Heart left ventricle (tissue), 16 donors: ENCODE data around the gene INSR. TPM values are rescaled to one million over a fixed set of nuclear protein-coding genes. Genes with fewer than 3 reads are reported as not detected.

Experiments
- ATAC-seq, 4 donors: fragments of 200-7000 bp; cut with Tn5 transposase; one replicate each; pipeline ENCODE4 v1.9.1; 2020 to 2022; ENCODE audit warnings: moderate library complexity in 4 of 4, mild to moderate bottlenecking in 3 of 4, moderate number of reproducible peaks in 1 of 4
- DNase-seq, 5 donors: peaks; one replicate each; pipeline ENCODE4 v3.0.0-alpha.2; 2020
- H3K27ac ChIP-seq, 12 donors: fragments of 200-600 bp; sonication (generic) in 4 of 12; one replicate each; pipeline versions ENCODE4 v1.5.0 to v1.8.0; 2016 to 2022; ENCODE audit warnings: mild to moderate bottlenecking in 2 of 12
- H3K27me3 ChIP-seq, 9 donors: fragments of 200-600 bp; sonication (generic) in 2 of 9; one replicate each; pipeline versions ENCODE4 v1.5.1 to v1.8.0; 2016 to 2022; ENCODE audit warnings: mild to moderate bottlenecking in 3 of 9
- H3K36me3 ChIP-seq, 9 donors: fragments of 200-600 bp; sonication (generic) in 2 of 9; one replicate each; pipeline versions ENCODE4 v1.5.0 to v1.8.0; 2018 to 2022; ENCODE audit warnings: mild to moderate bottlenecking in 2 of 9
- H3K4me1 ChIP-seq, 12 donors: fragments of 200-600 bp; sonication (generic) in 4 of 12; one replicate each; pipeline versions ENCODE4 v1.5.0 to v1.8.0; 2016 to 2022; ENCODE audit warnings: mild to moderate bottlenecking in 3 of 12
- H3K4me3 ChIP-seq, 12 donors: fragments of 200-600 bp; sonication (generic) in 4 of 12; one replicate each; pipeline versions ENCODE4 v1.5.0 to v1.8.0; 2017 to 2022; ENCODE audit warnings: mild to moderate bottlenecking in 9 of 12, moderate library complexity in 4 of 12
- H3K9me3 ChIP-seq, 12 donors: fragments of 200-600 bp; sonication (generic) in 4 of 12; one replicate each; pipeline versions ENCODE4 v1.5.0 to v1.8.0; 2016 to 2022; ENCODE audit warnings: mild to moderate bottlenecking in 1 of 12
- POLR2A ChIP-seq, 2 donors: fragments of 450-650 bp; IDR thresholded peaks; one replicate each; pipeline ENCODE4 v1.6.1; 2017; ENCODE audit warnings: antibody characterized with exemption in 2 of 2, mild to moderate bottlenecking in 2 of 2, moderate library complexity in 2 of 2
- WGBS, 4 donors: extraction: QIAGEN DNeasy Blood & Tissue Kit in 2 of 4; methylation state at CpG; one replicate each; pipeline versions ENCODE4 v1.1.5 to v1.1.7; 2013 to 2018; 5-methylcytosine and 5-hydroxymethylcytosine counted together
- intact Hi-C, 10 donors: fragments of 100-400 bp; cut with DNase I; formaldehyde crosslinking; loops; one replicate each; pipeline versions ENCODE4 v1.11.1 to v1.14.2; 2022
- polyA plus RNA-seq, 2 donors: library from polyadenylated mRNA; stranded (reverse); fragments of 200-250 nt; gene quantifications; one replicate each; pipeline ENCODE4 v1.2.3, GENCODE V29; 2013
- total RNA-seq, 9 donors: library from RNA; depleted of rRNA in 2 of 9; stranded (reverse); fragments of >200 nt in 2 of 9; fragmentation: NEBNext Ultra II Directional in 3 of 9; extraction: Animal tissue kit (Norgen Biotek cat#: 25700) in 3 of 9; gene quantifications; one replicate each; pipeline versions ENCODE4 v1.1.0 to v1.2.4, GENCODE V29; 2016 to 2023
- TF ChIP-seq, protein P1 (sequence below), 12 donors: fragments of 200-600 bp; sonication (generic) in 4 of 12; IDR thresholded peaks; one replicate each; pipeline versions ENCODE4 v1.5.0 to v1.8.0; 2018 to 2022; ENCODE audit warnings: antibody characterized with exemption in 12 of 12, mild to moderate bottlenecking in 5 of 12
- donor health status: ischemic (EF 13 %, LVEDD 7.1; RV severe dilation, severe dysfunction).
- donor health status: healthy with polysubstance abuse.
- donor health status: DM: no; HTN: yes; CAD: no.
- donor health status: DM: no; HTN: no; CAD: no.
- donor health status: ischemic (EF 25% LVEDD 6.9; RV normal size, moderate dysfunction).
- donor health status: ischemic (EF 25% LVEDD 5.7; RV mildly dilated, moderate dysfunction).
- donor health status: healthy.
- donor health status: DM: yes; HTN: yes; CAD: no.
- donor health status: ischemic (EF 35%, LVEDD 5.7; RV mildly dilated, moderate dysfunction).
- donor health status: nonischemic (EF 11% LVEDD 7.7; RV severe dilation, severe dysfunction).
- donor health status: DM: yes; HTN: yes; CAD: no.
- donor health status: PGD.
- donor health status: ischemic (EF 29% LVEDD 5.4; RV normal size, mild dysfunction).
- donor health status: nonischemic (EF 23%, LVEDD 6.1; RV moderate dilation, normal function).

INSR gene
- total and polyA plus RNA-seq, 11 donors: 28.7 to 221 (median 98.8) TPM

DNA sequence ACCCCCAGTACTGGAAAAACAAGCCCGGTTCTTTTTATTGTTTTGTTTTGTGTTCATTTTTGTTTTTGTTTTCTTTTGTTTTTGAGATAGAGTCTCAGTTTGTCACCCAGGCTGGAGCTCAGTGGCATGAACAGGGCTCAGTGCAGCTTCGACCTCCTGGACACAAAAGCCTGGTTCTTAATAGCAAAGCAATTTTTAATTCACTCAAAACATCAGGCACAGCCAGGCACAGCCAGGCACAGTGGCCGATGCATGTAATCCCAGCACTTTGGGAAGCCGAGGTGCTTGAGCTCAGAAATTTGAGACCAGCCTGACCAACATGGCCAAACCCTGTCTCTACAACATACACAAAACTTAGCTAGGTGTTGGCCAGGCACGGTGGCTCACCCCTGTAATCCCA is 30.7 kb downstream of the INSR start:
- 64 to 74% (median 66%) methylated on average over 5 of the region's 5 CpGs for WGBS, 4 donors
- ATAC-seq (no peak), DNase-seq (no peak)
- TF ChIP-seq POLR2A (IDR thresholded peaks at IDR 0.05): no peak
- TF ChIP-seq, protein P1, sequence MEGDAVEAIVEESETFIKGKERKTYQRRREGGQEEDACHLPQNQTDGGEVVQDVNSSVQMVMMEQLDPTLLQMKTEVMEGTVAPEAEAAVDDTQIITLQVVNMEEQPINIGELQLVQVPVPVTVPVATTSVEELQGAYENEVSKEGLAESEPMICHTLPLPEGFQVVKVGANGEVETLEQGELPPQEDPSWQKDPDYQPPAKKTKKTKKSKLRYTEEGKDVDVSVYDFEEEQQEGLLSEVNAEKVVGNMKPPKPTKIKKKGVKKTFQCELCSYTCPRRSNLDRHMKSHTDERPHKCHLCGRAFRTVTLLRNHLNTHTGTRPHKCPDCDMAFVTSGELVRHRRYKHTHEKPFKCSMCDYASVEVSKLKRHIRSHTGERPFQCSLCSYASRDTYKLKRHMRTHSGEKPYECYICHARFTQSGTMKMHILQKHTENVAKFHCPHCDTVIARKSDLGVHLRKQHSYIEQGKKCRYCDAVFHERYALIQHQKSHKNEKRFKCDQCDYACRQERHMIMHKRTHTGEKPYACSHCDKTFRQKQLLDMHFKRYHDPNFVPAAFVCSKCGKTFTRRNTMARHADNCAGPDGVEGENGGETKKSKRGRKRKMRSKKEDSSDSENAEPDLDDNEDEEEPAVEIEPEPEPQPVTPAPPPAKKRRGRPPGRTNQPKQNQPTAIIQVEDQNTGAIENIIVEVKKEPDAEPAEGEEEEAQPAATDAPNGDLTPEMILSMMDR (IDR thresholded peaks at IDR 0.05): no peak
- intact Hi-C loops: no loop called here
- H3K36me3 ChIP-seq: peaks cover 0 to 15% (median 12%) of the 10 kb centered on the region in 9 donors
- no peak overlapping the region for H3K4me3 ChIP-seq
- peaks cover 0 to 6% (median 0%) of the 10 kb centered on the region in 12 donors for H3K9me3 ChIP-seq
- H3K4me1 ChIP-seq: peaks cover 0 to 71% (median 39%) of the 10 kb centered on the region in 12 donors
- H3K27me3 ChIP-seq: no peaks in the 10 kb centered on the region
- H3K27ac ChIP-seq: peak overlapping the region in 1 of 12 donors; percentile 66

DNA sequence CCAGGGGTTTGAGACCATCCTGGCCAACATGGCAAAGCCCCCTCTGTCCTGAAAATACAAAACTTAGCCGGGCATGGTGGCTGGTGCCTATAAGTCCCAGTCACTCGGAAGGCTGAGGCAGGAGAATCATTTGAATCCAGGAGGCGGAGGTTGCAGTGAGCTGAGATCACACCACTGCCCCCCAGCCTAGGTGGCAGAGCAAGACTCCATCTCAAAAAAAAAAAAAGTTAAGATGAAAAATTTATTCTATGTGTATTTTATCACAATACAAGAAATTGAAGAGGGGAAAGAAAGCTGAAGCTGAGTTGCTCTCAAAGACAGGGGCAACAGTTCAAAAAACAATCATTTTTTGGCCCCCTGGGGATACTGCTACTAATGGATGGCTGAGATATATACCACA is 31.1 kb downstream of the INSR start:
- Histone ChIP-seq H3K9me3 (peaks cover 0 to 6% (median 0%) of the 10 kb centered on the region in 12 donors), H3K27ac (peak overlapping the region in 1 of 12 donors; percentile 66), H3K36me3 (peaks cover 0 to 16% (median 12%) of the 10 kb centered on the region in 9 donors), H3K4me1 (peaks cover 0 to 73% (median 41%) of the 10 kb centered on the region in 12 donors), H3K4me3 (no peak overlapping the region), H3K27me3 (no peaks in the 10 kb centered on the region)
- no peak for TF ChIP-seq POLR2A (IDR thresholded peaks at IDR 0.05)
- TF ChIP-seq, protein P1 (IDR thresholded peaks at IDR 0.05): no peak
- ATAC-seq (no peak), DNase-seq (no peak)
- WGBS, 4 donors: 81 to 91% (median 86%) methylated on average over 3 of the region's 3 CpGs
- intact Hi-C loops: no loop called here

DNA sequence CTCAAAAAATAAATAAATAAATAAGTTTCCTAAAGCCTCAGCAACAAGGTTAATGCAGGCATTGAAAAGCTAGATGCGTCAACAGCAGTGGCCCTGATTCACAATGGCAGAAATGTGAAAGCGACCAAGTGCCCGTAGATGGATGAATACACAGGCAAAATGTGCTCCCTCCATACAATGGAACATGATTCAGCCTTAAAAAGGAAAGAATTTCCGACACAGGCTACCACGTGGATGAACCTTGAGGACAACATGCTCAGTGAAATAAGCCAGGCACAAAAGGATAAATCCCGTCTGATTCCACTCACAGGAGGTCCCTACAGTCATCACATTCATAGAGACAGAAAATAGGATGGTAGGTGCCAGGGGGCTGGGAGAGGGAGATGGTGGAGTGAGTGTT is 31.7 kb downstream of the INSR start:
- Histone ChIP-seq H3K9me3 (peaks cover 0 to 6% (median 0%) of the 10 kb centered on the region in 12 donors), H3K27me3 (no peaks in the 10 kb centered on the region), H3K4me3 (no peak overlapping the region), H3K36me3 (peaks cover 0 to 16% (median 10%) of the 10 kb centered on the region in 9 donors), H3K27ac (peak overlapping the region in 4 of 12 donors; percentile 1 to 66 (median 43)), H3K4me1 (peaks cover 0 to 79% (median 46%) of the 10 kb centered on the region in 12 donors)
- ATAC-seq (peak in 1 of 4 donors; percentile 5), DNase-seq (no peak)
- 70 to 82% (median 78%) methylated on average over 6 of the region's 6 CpGs for WGBS, 4 donors
- TF ChIP-seq, protein P1 (IDR thresholded peaks at IDR 0.05): no peak
- TF ChIP-seq POLR2A (IDR thresholded peaks at IDR 0.05): no peak
- intact Hi-C loops: no loop called here

DNA sequence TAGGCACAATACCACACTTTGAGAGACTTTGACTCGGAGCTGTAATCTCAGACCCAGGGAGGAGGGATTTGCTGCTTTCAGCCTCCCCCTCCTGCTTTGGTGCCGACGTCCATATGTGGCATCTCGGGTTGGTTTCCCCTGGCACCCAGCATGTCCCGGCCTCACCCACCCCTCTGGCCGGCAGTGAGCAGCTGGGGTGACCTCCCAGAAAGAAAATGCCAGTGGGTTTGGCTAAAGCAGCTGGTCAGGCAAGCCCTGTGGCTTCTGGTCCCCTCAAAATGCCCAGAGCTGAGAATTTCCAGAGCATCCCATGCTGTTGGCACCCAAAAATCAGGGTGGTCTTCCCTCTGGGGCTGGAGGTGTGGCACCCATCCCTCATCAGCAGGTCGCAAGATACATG is 34.1 kb downstream of the INSR start:
- H3K4me1 ChIP-seq: peaks cover 0 to 77% (median 44%) of the 10 kb centered on the region in 12 donors
- no peaks in the 10 kb centered on the region for H3K27me3 ChIP-seq
- no peak for TF ChIP-seq POLR2A (IDR thresholded peaks at IDR 0.05)
- TF ChIP-seq, protein P1 (IDR thresholded peaks at IDR 0.05): no peak
- peak in 3 of 4 donors; percentile 15 to 33 (median 16) for ATAC-seq
- DNase-seq: no peak
- WGBS, 4 donors: 29 to 74% (median 56%) methylated on average over 6 to 7 of the region's 7 CpGs
- peaks cover 0 to 3% (median 0%) of the 10 kb centered on the region in 9 donors for H3K36me3 ChIP-seq
- H3K9me3 ChIP-seq: no peaks in the 10 kb centered on the region
- no peak overlapping the region for H3K4me3 ChIP-seq
- H3K27ac ChIP-seq: peak overlapping the region in 7 of 12 donors; percentile 5 to 43 (median 34)
- intact Hi-C loops: no loop called here
